Ecto neural progenitor cell (in vitro differentiated cells): ENCODE data around the gene SERPINB6.
"Not testable (repeated sequence)": the region's sequence is repeated elsewhere in the genome, so short reads cannot be mapped to it uniquely, and the experiment has no call there.

ENCODE experiments used
- DNase-seq: peaks from one replicate; pipeline ENCODE4 v3.0.0-alpha.2; 2018; ENCODE audit warnings: low spot score

Gene SERPINB6

DNA sequence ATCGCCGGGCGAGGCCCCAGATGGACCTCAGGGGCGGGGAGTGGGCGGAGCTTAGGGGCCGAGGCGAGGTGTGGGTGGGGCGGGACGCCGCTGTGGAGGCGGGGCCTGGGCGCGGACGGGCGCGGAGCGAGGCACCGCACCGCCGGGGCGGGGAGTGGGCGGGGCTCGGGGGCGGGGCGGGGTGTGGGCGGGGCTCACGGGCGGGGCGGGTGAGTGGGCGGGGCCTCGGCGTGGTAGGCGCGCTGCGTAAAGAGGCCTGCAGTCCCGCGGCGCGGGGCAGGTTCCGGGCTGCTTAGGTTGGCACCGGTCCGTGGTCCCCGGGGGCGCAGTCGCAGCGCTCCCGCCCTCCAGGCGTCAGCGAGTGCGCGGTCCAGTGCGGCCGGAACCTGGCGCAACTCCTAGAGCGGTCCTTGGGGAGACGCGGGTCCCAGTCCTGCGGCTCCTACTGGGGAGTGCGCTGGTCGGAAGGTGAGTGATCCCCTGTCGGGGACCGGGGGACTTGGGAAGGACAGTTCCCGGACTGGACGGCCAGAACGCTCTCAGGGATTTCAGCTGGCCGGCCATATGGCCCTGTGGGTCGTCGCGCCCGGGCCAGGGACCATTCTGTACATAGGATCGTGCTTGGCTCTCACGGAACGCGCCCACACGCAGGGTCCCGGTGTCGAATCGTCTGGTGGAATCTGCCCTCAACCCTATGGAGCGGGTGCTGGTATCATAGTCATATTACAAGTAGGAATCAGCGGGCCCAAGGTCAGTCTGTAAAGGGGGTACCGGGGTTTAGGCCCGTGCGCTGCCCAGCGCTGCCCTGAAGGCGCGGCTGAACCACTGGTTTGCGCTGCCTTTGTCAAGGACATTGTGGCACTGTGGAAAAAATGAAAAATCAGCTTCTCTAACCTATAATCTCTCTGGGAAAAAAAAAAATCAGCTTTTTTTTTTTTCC is 28.5 kb upstream of the SERPINB6 start, which contains the start of gene NQO2:
TSS of gene NQO2 (plus strand) at position 277 of the 940 bp plus-strand sequence. CDS start 6,659 bp downstream, outside the sequence.
- peak; percentile 97 for DNase-seq

DNA sequence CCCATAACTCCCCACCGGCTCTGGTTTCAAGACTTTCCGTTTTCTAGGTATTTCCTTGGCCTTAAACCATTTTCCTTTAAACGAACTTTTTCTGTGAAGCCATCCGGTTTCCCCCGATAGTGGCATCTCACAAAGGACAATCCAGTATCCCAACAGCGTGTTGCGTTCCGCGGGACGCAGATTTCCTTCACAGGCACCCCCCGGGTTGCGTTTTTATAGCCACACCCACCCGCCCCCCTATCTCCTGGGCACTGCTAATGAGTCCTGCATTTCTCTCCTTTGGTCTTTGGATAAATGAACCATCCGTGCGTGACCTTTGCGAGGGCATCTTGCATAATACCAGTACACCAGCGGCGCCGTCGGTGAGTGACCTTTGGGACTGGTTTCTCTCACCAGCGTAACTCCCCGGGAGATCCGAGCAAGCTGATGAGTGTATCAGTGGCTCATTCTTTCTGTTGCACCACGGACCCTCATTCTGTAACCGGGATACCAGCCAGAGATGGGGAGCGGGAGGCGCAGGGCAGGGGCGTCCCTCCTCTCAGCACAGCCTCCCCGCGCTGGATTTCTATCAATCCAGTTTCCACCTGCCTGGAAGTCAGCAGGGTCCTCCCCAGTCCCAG is 27.7 kb upstream of the SERPINB6 start:
- no peak for DNase-seq

DNA sequence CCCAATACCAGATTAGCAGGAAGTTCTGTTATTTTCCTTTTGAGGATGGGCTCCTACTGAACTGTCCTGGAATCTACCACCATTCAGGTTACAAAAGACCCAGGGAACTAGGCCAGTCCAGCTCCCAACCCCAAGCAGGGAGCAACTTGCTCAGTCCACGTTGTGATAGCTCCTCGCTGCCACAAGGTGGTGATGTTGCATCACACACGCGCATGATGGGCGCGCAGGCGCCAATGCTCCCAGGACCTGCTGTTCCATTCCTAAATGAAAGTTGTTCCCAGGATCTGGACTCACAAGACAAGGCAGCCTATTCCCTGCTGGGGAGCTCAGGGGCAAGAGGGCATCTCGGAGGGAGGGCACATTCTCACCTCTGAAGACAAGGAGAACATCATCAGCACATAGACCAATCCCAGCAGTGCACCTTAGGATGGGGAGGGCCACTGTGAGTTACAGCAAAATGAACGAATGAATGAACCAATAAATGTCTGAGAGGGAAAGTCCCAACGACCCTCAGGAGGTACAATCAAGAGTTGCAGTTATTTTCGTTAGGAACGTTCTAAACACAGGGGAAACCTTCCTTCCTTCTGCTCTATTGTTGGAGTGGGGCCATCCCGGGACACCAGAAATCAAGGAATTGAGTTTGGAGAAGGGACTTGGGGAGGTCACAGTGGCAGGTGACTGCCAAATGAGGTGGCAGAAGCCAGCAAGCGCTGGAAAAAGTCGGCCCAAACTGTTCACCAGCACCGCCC is 27.1 kb upstream of the SERPINB6 start:
- not testable (repeated sequence) for DNase-seq

DNA sequence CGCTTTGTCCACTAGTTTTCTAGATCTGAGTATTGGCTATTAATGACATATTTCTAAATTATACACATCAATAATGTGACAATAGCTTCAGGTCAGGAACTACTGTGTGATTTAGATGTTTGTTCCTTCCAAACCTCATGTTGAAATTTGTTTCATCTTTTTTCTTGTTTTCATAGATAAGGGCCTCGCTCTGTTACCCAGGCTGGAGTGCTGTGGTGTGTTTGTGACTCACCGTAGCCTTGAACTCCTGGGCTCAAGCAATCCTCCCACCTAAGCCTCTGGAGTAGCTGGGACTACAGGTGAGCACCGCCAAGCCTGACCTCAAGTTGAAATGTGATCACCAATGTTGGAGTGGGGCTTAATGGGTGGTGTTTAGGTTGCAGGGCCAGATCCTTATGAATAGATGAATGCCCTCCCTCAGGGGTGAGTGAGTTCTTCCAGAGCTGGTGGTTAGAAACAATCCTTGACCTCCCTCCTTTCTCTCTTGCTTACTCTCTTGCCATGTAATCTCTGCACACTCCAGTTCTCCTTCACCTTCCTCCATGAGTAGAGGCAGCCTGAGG is 22.5 kb upstream of the SERPINB6 start:
- no peak for DNase-seq

DNA sequence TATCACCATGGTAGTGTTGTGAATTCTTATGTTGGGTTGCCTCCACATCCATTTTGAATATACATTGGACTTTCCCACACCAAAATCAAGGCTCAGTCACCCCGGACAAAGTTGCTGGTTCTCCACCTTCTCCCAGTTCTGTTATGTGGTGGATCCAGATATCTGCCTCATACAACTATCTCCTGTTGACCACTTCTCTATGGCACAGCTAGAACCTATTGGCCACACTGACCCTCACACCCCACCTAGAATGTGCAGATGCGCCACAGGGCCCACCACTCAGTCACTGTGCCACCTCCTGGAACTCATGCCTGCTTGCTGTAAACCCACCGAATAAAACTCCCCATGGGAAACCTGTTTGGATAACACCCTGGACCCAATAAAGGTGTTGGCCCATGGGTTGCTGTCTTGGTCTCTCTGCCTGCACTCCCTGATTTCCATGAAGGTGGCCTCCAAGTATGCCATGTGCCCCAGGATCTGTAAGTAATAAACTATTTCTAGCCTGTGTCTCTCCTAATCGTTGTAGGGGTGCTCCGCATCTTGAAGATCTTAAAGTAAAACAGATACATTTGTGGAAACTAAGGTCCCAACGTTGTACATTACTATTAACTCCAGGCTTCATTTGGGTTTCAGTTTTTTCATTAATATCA is 21.1 kb upstream of the SERPINB6 start:
- no peak for DNase-seq

DNA sequence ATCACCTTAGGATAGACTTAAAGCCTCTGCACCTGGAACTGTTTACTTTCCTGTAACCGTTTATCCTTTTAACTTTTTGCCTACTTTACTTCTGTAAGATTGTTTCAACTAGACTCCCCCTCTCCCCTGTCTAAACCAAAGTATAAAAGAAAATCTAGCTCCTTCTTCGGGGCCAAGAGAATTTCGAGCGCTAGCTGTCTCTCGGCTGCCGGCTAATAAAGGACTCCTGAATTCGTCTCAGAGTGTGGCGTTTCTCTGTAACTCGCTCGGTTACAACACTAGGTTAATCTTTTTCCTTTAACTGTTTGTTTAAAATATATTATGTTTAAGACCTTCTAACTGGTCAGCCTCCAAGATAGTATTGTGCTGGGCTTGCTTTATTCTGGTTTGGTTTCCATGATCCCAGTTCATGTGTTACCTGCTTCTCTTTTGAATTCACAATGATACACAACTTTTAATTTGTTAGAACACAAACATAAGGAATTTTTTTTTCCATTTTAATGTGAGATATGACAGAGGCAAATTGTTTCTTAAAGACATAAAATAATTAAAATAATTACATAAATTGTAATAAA is 19.7 kb upstream of the SERPINB6 start:
- DNase-seq = no peak

DNA sequence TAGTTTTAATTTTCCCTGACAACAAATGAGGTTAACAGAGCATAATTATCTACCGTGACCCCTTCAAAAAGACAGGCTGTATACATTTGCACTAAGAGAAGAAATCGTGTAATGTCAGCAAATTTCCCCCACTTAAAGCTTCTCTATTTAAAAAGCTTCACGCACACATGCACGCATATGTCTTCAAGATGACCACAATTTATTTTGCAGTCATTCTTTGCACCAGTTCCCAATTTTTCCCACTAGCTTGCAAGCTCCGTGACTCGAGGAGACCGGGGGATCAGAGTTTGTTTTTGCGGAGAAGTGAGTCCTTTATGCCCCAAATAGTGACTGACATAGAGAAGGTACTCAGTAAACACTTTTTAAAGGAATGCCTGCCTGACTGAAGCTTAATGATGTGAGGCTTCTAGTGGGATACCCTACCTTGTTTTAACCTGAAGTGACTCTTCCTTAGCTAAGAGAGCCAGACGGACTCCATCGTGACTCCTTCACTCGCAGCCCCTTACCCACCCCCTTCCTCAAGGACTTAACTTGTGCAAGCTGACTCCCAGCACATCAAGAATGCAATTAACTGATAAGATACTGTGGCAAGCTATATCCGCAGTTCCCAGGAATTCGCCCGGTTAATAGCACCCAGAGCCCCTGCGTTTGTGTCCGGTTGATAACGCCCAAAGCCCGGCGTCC is 19.0 kb upstream of the SERPINB6 start:
- no peak for DNase-seq

DNA sequence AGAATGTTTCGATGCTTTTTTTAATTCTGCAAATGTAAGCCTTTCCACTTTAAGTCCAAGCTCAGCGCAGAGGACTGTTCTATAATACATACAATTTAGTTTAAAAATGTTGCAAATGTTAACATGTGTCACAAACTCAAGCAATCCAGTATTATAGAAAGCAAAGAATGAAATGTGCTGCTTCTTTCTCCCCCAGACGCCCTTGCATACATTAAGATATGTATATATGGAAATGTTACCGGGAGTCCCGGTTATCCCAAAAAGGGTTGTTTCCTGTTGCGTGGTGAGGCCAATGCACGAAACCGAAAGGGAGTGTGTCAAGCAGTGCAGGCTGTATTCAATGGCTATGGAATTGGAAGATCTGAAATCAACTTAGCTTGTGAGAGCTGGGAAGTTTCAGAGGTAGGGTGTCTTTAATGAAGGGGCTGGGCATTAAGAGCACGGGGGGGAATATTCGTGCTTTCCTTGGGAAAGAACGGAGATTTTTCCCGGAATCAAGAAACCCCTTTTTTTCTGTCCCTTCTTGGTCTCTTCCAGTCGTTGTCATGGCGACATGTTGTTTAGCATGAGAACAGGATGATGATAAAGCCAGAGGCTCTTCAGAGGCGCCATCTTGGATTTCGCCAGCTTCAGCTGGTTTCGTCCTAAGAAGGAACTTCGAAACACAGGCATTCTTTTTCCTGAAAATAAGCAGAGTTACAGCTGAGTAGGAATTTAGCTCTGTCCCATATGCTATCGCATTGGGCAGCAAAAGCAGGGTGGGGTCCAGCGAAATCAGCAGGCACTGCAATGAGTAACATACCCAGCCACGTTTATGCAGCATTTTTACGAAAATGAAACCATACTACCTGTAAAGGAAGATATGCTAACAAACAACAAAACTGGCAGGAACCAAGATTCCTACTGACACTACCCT is 18.2 kb upstream of the SERPINB6 start:
- peak; percentile 88 for DNase-seq

DNA sequence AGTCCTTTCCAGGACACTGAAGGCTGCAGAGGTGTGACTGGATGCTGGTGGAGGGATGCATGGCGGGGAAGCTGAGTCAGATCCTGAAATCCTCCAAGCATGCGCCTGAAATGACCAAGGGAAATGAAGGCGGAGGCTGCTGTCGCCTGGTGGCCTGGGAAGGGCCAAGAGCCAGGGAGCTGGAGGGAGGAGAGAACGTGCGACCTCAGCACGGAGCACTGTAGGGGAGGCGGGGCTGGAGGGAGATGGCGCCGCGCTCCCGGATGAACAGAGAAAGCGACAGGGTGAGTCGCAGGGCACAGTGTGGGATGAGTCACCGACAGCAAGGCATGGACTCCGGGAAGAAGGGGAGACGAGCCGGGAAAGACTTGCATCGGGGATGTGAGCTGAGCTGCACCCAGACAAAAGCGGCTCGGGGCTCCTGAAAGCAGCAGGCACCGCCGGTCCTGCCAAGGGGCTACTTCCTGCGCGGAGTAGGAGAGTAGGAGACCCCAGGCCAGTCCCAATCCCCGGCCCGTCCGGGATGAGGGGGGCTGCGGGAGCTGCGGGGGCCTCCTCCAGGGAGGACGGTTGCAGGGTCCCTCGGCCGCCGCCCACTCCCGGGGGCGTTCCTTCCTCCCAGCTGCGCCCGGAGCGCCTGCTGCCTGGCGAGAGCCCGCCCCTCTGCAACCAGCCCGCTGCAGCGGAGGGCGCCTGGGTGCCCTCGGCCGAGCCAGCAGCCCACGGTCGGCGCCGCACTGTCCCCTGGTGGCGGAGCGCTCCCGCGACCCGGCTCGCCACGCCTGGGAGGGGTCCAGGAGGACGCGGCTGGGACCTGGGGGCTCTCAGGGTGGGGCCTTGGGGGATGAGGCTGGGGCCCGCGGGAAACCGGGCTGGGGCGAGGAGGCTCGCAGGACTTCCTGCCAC is 17.3 kb upstream of the SERPINB6 start:
- peak; percentile 94 for DNase-seq

DNA sequence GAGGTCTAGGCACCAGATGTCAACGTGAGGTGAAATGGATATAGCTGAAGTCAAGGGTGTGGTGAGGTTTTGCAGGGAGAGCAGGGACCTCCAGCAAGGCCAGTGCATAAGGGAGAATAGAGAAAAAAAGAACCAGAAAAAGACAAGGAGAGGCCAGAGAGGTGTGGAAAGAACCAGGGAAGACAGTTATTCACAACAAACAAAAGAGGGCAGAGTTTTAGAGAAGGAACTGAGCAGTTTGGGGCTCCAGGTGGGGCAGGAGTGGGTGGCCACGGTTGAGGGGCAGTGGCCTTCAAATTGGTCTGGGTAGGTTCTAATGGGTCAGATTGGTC is 16.7 kb upstream of the SERPINB6 start:
- no peak for DNase-seq

DNA sequence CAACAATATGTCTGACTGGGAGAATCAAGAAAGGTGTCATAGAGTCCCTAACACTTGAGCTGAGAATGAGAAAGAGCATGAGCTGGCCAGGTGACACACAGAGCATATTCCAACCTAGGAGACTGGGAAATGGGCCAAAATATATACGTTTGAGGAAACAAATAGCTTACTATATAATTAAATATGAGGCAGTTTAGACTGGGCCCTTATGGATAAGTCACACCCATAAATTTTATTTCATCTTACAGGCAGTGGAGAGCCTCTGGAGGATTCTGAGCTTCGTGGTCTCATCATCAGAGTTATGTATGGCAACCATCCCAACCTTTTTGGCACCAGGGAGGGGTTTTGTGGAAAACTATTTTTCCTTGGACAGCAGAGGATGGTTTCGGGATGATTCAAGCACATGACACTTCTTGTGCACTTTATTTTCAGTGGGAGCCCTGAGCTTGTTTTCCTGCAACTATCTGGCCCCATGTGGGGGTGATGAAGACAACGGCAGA is 15.4 kb upstream of the SERPINB6 start:
- DNase-seq = no peak

DNA sequence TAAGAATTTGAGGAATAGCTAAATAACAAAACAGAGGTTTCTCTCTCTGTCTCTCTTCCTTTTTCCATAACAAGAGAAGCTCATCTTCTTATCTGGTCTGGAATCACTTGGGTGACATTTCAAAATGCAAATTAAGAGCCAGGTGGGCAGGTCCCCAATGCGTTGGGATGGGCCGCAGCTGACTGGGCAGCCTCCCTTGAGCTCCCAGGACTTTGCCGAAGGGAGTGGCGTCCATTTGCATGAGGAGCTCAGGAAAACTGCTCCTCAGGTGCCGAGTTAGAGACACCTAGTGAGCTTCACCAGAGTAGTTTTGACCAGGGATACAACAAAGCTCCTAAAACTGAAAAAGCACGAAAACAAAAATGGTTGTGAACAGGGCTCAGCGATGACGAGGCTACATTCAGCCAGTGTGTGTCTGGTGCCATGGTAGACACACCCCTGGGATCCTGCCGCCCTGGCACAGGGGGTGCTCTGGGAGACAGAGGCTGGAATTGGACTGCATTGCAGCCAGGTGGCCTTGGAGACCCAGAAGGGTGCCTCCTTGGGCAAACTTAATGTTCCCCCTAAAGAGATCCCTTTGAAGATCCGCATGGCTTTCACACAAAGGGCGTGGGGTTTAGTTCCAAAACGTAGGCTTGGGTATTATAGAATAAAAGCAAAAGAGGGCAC is 13.5 kb upstream of the SERPINB6 start:
- no peak for DNase-seq

DNA sequence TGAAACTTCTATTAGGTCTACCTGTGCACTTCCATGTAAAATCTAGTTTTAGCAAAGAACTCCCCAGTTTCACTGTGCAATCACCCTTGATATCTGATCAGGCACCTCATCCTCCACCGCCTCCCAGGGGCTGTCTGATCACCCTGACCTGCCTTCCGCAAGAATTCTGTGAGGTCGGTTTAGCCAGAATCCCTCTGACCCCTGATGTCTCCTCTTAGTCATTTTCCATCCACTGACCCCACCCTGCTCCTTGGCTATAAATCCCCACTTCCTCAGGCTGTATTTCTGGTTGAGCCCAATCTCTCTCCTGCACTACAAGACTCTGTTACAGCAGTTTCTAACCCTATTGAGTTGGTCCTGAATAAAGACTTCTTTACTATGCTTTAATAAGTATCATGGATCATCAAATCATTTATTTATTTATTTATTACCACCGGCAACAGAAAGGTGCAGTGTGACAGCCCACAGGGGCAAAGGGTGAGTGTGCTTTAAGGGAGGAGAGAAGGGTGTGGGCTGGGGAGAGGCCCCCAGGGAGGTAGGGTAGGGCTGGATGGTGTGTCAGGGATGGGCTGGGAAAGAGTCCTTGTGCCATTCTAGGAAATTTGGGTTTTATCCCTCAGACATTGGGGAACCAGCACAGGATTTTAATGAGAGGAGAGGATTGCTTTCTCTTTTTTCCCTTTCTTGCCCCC is 11.2 kb upstream of the SERPINB6 start:
- peak; percentile 25 for DNase-seq

DNA sequence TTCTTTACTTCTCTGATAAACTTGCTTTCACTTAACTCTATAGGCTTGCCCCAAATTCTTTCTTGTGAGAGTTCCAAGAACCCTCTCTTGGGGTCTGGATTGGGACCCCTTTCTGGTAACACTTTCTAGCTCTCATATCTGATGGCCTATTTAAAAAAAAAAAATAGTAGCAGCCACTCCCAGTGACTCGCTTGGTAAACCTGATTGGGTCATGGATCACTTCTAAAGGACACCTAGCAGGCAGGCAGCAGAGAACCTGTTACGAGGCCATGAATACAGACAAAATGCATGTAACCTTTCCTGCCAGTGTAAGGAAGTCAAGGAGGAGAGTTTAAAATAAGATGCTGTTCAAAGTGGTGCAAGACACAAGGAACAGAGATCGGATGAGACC is 9.1 kb upstream of the SERPINB6 start:
- DNase-seq = peak; percentile 19

DNA sequence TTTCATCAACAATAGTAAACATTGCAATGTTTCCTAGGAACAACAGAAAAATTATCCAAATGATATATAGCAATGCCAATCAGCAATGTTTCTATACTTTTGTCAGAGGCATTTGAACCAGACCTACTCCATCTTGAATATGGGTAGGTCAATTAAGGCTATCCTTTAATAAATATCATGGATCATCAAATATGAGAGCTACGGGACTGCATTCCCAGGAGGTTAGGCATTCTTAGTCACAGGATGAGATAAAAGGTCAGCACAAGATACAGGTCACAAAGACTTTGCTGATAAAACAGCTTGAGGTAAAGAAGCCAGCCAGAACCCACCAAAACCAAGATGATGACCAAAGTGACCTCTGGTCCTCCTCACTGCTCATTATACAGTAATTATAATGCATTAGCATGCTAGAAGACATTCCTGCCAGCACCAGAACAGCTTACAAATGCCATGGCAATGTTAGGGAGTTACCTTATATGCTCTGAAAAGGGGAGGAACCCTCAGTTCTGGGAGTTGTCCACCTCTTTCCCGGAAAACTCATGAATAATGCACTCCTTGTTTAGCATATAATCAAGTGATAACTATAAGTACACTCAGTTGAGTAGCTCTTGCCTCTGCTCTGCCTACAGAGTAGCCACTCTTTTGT is 8.6 kb upstream of the SERPINB6 start:
- peak; percentile 9 for DNase-seq

DNA sequence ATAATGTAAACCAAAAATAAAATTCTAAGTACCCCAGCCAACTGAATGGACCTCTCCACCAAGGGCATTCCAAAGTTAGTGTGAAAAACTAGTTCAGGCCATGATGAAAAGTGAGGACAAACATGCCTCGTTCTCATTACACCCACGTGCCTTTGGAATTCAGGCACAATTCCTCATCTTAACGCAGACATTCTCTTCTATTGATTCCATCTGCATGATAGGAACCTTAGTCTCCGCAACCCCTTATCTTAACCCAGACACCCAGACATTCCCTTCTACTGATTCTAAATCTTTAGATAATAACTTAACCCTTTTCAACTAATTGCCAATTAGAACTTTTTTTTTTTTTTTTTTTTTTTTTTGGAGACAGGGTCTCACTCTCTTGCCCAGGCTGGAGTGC is 7.6 kb upstream of the SERPINB6 start:
- no peak for DNase-seq
